ENCODE results near the gene JAG1.

Gene JAG1

GRCh38 chr20:10634683-10635411 lies 39.0 kb downstream of the JAG1 start:
- H3K4me3 ChIP-seq (replicated peaks; ENCODE audit: low read depth, low read length), result no peak overlapping the region
- TF ChIP-seq CTCF (IDR thresholded peaks at IDR 0.05; ENCODE audit: low read length, missing control alignments), result no peak
- DNase-seq (ENCODE audit: low read depth), result no peak

GRCh38 chr20:10634211-10634610 lies 39.6 kb downstream of the JAG1 start:
- no peak for DNase-seq (ENCODE audit: low read depth)
- no peak overlapping the region for H3K4me3 ChIP-seq (replicated peaks; ENCODE audit: low read depth, low read length)
- TF ChIP-seq CTCF (IDR thresholded peaks at IDR 0.05; ENCODE audit: low read length, missing control alignments), result no peak

GRCh38 chr20:10633718-10634117 lies 40.1 kb downstream of the JAG1 start:
- TF ChIP-seq CTCF (IDR thresholded peaks at IDR 0.05; ENCODE audit: low read length, missing control alignments), result no peak
- no peak for DNase-seq (ENCODE audit: low read depth)
- H3K4me3 ChIP-seq (replicated peaks; ENCODE audit: low read depth, low read length), result no peak overlapping the region

GRCh38 chr20:10632721-10633509 lies 40.9 kb downstream of the JAG1 start:
- no peak for DNase-seq (ENCODE audit: low read depth)
- TF ChIP-seq CTCF (IDR thresholded peaks at IDR 0.05; ENCODE audit: low read length, missing control alignments), result no peak
- no peak overlapping the region for H3K4me3 ChIP-seq (replicated peaks; ENCODE audit: low read depth, low read length)

- TF ChIP-seq CTCF (IDR thresholded peaks at IDR 0.05; ENCODE audit: low read length, missing control alignments), result no peak
- no peak overlapping the region for H3K4me3 ChIP-seq (replicated peaks; ENCODE audit: low read depth, low read length)
- no peak for DNase-seq (ENCODE audit: low read depth)
Measured at GRCh38 chr20:10631126-10631525, 42.7 kb downstream of the JAG1 start.

GRCh38 chr20:10629946-10630650 lies 43.7 kb downstream of the JAG1 start:
- DNase-seq (ENCODE audit: low read depth), result no peak
- no peak for TF ChIP-seq CTCF (IDR thresholded peaks at IDR 0.05; ENCODE audit: low read length, missing control alignments)
- H3K4me3 ChIP-seq (replicated peaks; ENCODE audit: low read depth, low read length), result no peak overlapping the region
